SJSA1 (cell line): ENCODE results near the gene AQP3. TPM values are rescaled to one million over a fixed set of nuclear protein-coding genes. Genes with fewer than 3 reads are reported as not detected.
A peak's percentile ranks its signal among the peaks of the same experiment; 100 is the strongest.
"Not testable (repeated sequence)": the region's sequence is repeated elsewhere in the genome, so short reads cannot be mapped to it uniquely, and the experiment has no call there.

Experiments used
- DNase-seq, 2 experiments: peaks; one replicate each; pipeline ENCODE4 v3.0.0-alpha.2; 2015 to 2020; ENCODE audit warnings: low spot score in 2 of 2, low read depth in 1 of 2
- H3K27ac ChIP-seq: fragments of 250-450 bp; sonication (Bioruptor Pico); 2 replicates; pipeline ENCODE4 v1.5.1; 2020; ENCODE audit warnings: mild to moderate bottlenecking, moderate library complexity
- H3K27me3 ChIP-seq: fragments of 250-450 bp; sonication (Bioruptor Pico); replicated peaks from 2 replicates; pipeline ENCODE4 v1.5.1; 2020; ENCODE audit warnings: mild to moderate bottlenecking, moderate library complexity
- H3K36me3 ChIP-seq: fragments of 250-450 bp; sonication (Bioruptor Pico); 2 replicates; pipeline ENCODE4 v1.5.1; 2020; ENCODE audit warnings: mild to moderate bottlenecking
- H3K4me1 ChIP-seq: fragments of 250-450 bp; sonication (Bioruptor Pico); replicated peaks from 2 replicates; pipeline ENCODE4 v1.6.1; 2021; ENCODE audit warnings: mild to moderate bottlenecking
- H3K4me3 ChIP-seq: fragments of 250-450 bp; sonication (Bioruptor Pico); 2 replicates; pipeline ENCODE4 v1.5.1; 2020; ENCODE audit warnings: mild to moderate bottlenecking
- H3K9me3 ChIP-seq: fragments of 250-450 bp; sonication (Bioruptor Pico); replicated peaks from 2 replicates; pipeline ENCODE4 v1.5.1; 2020; ENCODE audit warnings: mild to moderate bottlenecking
- total RNA-seq: library from RNA; depleted of rRNA; stranded (reverse); fragments of >200 nt; shearing (Covaris generic); gene quantifications from 2 replicates; pipeline ENCODE4 v1.2.3, GENCODE V29; 2014

AQP3 gene
- total RNA-seq, 1 experiment from 2014 or later = not detected

DNA sequence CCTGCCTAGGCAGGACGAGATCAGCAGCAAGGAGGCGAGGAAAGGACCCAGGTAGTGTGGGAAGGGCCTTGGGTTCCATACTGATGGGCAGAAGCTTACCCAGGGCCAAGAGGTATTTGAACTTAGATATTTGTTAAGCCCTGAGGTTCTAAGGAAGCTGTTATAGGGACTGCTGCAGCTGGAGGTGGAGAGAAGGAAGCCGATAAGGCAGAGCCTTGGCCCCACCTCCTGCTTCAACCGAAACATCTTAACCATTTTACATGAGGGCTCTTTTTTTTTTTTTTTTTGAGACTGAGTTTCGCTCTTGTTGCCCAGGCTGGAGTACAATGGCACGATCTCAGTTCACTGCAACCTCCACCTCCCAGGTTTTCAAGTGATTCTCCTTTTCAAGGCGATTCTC is 8.6 kb upstream of the AQP3 start:
- Histone ChIP-seq H3K27ac (no peak overlapping the region), H3K36me3 (no peaks in the 10 kb centered on the region), H3K27me3 (no peaks in the 10 kb centered on the region), H3K9me3 (no peaks in the 10 kb centered on the region), H3K4me3 (no peak overlapping the region), H3K4me1 (peaks cover 7% of the 10 kb centered on the region; the same call in 1 of the 2 replicates)
- DNase-seq = no peak

DNA sequence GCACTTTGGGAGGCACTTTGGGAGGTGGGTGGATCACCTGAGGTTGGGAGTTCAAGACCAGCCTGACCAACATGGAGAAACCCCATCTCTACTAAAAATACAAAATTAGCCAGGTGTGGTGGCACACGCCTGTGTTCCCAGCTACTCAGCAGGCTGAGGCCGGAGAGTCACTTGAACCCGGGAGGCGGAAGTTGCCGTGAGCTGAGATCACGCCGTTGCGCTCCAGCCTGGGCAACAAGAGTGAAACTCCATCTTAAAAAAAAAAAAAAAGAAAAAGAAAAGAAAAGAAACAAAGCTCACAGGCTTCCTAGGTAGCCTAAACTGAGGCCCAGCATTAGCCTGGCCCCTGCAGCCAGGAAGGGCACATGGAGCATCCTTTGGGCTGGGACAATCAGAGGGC is 8.1 kb upstream of the AQP3 start:
- DNase-seq, H3K9me3 ChIP-seq, H3K4me1 ChIP-seq, H3K4me3 ChIP-seq, H3K27me3 ChIP-seq, H3K27ac ChIP-seq, H3K36me3 ChIP-seq: not testable (repeated sequence)

DNA sequence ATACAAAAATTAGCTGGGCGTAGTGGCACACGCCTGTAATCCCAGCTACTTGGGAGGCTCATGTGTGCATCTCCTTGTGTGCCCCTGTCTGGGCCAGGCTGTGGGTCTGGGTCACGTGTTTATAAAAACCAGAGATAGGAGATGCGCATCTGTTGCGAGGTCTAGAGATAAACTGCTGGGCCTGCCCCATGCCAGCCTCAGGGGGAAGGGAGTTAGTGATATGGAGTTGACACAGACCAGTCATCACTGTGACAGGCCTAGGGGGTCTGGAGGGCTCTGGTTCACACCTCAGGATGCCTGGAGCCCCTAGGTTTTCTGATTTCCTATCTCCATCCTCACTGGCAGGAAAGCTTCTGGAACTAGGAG is 7.3 kb upstream of the AQP3 start:
- not testable (repeated sequence) for H3K27ac ChIP-seq, H3K4me1 ChIP-seq, H3K9me3 ChIP-seq, H3K27me3 ChIP-seq, DNase-seq, H3K36me3 ChIP-seq, H3K4me3 ChIP-seq

DNA sequence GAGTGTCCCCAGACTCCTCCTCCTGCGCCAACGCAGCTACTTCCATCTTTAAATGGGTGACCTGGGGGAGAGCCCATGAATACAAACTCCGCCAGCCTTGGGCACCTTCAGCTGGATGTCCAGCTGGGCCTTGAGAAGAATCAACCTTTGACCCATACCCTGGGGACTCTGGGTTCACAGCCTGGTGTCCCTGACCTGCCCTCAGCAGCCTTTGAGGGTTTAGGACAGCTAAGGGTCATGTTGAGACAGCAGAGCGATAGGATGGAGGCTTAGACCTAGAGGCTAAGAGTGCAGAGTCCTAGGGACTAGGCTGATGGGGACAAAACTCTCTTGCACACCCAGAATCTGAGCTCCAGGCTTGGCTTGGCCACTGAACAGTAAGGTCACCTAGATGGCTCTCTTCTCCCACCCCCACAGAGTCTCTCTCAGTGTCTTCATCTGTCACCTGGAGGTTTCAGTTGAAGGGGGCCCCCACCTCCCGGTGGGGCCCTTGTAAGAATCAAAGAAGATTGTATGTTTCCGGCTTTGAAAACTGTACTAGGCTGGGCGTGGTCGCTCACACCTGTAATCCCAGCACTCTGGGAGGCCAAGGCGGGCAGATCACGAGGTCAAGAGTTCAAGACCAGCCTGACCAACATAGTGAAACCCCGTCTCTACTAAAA is 6.7 kb upstream of the AQP3 start:
- Histone ChIP-seq H3K36me3 (no peaks in the 10 kb centered on the region), H3K27ac (no peak overlapping the region), H3K27me3 (no peaks in the 10 kb centered on the region), H3K9me3 (no peaks in the 10 kb centered on the region), H3K4me3 (no peak overlapping the region), H3K4me1 (peaks cover 7% of the 10 kb centered on the region; the same call in 1 of the 2 replicates)
- DNase-seq = no peak

DNA sequence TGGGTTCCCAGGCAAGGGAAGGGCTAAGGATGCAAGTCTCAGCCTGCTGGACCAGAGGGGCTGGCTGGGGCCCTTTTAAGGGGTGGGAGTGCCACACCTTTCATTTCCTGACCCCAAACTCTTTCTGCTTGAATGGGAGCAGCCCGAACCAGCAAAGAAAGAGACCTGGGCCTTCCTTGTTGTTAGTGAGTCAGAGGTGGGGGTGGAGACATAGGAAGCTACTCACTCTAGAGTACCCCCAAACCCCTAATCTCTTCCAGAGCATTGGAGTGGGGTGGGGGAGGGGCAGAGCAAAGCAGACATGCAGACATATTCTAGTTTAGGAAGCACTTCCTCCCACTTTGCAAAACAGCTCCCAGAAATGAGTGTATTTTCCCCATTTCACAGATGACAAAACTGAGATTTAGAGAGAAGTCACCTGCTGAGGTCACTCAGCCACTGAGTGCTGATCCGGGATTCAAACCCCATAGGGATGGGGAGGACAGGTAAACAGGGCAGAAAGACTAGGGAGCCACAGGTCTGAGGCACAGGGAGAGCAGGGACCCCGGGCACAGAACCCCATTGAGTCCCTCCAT is 6.0 kb upstream of the AQP3 start:
- no peaks in the 10 kb centered on the region for H3K27me3 ChIP-seq
- no peaks in the 10 kb centered on the region for H3K9me3 ChIP-seq
- H3K4me1 ChIP-seq = peaks cover 7% of the 10 kb centered on the region; the same call in 1 of the 2 replicates
- H3K36me3 ChIP-seq = no peaks in the 10 kb centered on the region
- no peak overlapping the region for H3K4me3 ChIP-seq
- DNase-seq = no peak
- no peak overlapping the region for H3K27ac ChIP-seq

DNA sequence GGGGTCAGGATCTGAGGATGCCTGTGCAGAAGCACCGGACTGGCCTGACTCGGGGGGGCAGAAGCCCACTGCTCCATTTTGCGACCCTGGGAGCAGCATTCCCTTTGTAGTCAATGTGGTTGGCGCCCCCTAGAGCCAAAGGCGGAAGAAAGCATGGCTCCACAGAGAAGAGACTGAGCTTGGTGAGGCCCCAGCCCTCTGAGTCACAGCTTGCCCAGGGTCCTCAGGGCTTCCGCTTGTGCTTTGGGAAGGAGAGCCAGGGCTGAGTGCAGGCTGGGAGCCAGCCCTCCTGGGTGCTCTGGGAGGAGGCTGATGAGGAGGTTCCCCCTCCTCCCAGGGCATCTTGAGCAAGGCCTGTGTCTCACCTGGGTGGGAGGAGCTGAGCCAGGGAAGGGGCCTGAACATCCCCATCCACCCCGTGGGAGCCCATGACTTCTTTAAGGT is 5.5 kb upstream of the AQP3 start:
- Histone ChIP-seq H3K36me3 (no peaks in the 10 kb centered on the region), H3K27ac (no peak overlapping the region)
- peak; percentile 30 to 56 for DNase-seq

DNA sequence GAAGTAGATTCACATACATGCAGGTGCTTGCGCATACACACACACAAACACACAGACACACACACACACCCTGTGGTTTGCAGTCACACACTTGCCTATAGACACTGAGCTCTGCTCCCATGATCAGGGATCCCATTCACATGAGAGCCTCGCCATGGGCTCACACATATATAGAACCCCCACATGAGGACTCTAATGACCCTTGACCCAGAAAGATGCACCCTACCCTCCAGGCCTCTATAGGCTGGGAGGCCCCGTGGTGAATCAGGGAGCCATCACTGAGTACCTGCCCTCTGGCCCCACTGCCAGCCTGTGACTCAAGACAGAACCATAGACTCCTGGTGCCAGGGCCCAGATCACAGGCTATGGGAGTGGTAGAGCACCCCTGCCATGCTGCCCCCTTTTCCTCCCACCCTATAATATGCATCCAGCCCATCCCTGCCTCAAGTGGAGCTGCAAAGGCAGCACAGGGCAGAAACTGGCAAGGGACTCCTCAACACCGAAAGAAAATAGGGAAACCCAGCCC is 3.3 kb upstream of the AQP3 start:
- Histone ChIP-seq H3K9me3 (no peaks in the 10 kb centered on the region), H3K36me3 (no peaks in the 10 kb centered on the region), H3K4me3 (no peak overlapping the region), H3K27ac (no peak overlapping the region), H3K4me1 (peaks cover 16% of the 10 kb centered on the region), H3K27me3 (no peaks in the 10 kb centered on the region)
- no peak for DNase-seq

More for the DNA sequence above, 5.5 kb upstream of the AQP3 start:
- Histone ChIP-seq H3K4me1 (peaks cover 7% of the 10 kb centered on the region; the same call in 1 of the 2 replicates), H3K9me3 (no peaks in the 10 kb centered on the region), H3K27me3 (no peaks in the 10 kb centered on the region), H3K4me3 (no peak overlapping the region)

DNA sequence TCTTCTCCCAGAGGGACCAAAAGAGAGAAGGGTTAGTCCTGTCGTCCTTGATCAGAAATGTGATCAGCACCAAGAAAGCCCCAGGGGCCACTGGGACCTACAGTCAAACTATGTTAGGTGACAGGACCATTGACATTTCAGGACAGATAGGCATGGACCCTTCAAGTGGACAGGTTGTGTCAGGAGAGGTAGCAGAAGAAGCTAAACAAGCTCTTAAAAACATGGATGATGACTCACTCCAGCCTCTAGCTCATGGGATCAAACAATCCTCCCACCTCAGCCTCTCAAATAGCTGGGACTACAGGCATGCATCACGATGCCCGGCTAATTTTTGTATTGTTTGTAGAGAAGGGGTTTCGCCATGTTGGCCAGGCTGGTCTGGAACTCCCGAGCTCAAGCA is 2.3 kb upstream of the AQP3 start:
- H3K36me3 ChIP-seq = no peaks in the 10 kb centered on the region
- H3K27me3 ChIP-seq = no peaks in the 10 kb centered on the region
- no peaks in the 10 kb centered on the region for H3K9me3 ChIP-seq
- H3K4me3 ChIP-seq = no peak overlapping the region
- no peak for DNase-seq
- no peak overlapping the region for H3K27ac ChIP-seq
- H3K4me1 ChIP-seq = peaks cover 16% of the 10 kb centered on the region

DNA sequence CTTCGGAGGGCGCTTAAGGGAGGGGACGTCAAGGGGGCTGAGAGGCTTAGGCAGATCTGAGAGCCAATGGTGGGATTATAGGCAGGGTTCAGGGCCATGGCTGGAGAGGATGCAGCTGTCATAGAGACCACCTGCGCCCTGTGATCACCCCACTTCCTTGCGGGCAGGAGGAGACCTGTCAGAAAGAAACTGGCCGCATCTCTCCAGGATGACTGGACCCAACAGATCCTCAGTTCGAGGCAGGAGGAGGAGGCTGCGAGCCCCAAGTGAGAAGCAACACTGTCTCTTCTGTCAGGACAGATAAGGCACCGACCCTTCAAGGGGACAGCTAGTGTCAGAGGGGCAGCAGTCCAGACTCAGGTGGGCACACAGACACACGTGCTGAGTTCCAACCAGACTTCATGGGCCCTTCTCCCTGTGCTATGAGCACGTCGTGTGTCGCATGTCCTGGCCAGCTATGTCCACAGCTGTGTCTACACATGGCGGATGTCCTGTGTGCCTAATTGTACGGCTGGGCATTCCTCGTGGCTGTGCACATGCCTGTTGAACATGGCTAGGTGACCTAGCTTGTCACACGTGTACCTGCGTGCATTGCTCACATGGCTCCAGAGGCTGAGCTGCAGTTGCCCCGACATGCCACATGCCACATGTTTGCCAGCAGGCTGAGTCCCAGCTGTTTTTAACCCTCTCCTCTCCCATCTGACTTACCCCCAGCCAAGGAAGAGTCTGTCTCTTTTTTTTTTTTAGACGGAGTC is 583 bp upstream of the AQP3 start:
- Histone ChIP-seq H3K27me3 (no peaks in the 10 kb centered on the region), H3K36me3 (no peaks in the 10 kb centered on the region), H3K27ac (no peak overlapping the region), H3K9me3 (no peaks in the 10 kb centered on the region), H3K4me1 (peaks cover 14% of the 10 kb centered on the region), H3K4me3 (no peak overlapping the region)
- DNase-seq = no peak

DNA sequence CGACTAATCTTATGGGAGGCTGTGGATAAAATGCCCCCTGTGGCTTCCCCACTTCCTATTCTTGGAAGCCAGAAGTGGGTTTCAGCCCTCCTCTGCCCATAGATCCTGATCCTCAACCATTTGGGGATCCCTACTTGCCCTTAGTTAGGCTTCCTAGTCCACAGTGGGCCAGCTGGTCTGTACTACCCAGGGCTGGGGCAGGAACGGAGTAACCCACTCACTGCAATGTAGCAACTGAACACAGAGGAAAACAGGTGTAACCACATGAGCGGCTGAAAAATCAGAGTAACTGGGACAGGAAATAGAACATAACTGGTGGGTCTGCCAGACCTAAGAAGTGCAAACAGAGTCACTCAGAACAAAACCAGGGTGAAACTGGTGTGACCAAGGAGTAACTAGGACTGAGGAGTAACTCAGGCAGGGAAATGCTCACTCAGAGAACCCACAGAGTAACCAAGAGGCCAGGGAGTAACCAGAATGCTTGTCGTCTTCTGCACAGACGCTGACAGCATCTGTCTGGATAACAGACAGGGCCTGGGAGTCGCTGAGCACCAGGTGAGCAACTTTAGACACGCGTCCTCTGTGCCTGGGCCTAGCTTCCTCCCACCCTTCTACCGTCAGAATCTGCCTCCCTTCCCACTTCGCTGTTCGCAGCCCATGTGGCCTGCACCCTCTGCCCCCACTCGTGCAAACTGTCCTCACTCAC is 1.0 kb downstream of the AQP3 start:
- no peak for DNase-seq
- no peak overlapping the region for H3K27ac ChIP-seq
- no peaks in the 10 kb centered on the region for H3K36me3 ChIP-seq
- H3K9me3 ChIP-seq = no peaks in the 10 kb centered on the region
- no peak overlapping the region for H3K4me3 ChIP-seq
- H3K4me1 ChIP-seq = peaks cover 9% of the 10 kb centered on the region
- H3K27me3 ChIP-seq = no peaks in the 10 kb centered on the region

DNA sequence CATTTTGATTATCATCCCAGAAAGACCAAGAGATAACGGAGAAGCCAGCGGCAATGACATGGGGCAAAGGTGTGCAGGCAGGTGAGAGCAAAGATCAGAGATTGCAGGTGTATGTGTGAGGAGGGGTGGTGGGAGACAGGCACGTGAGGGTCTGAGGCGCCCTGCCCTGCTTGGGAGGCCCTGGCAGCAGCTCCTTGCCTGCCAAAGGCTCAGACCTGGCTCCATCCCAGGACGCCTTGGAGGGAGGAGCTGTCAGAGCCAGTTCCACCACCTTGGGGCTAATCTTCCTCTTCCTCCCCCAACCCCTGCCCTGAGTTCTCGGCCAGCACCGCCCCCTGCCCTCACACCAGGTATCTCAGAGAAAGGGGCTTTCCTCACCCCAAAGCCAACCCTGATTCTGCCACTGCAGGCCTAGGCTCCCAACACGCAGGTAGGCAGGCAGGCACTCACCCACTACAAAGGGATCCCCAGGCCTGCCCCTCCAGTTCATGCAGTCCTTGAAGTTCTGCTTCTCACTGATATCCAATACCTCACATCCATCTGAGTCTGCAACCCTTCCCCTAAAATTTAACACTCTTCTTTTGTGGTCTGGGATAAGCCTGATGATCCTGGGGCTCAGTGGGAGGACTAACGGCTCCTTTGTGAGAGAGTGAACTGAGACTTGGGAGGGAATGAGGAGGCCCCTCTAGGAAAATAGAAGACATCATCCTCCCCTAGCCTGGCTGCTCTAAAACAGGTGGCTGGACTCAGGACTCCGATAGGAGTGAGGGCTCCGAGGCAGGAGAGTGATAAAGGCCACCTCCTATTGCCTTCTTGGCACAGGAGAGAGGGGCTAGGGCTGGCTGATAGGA is 1.8 kb downstream of the AQP3 start:
- peaks cover 9% of the 10 kb centered on the region for H3K4me1 ChIP-seq
- no peak overlapping the region for H3K4me3 ChIP-seq
- H3K9me3 ChIP-seq = no peaks in the 10 kb centered on the region
- DNase-seq = no peak
- H3K27ac ChIP-seq = no peak overlapping the region
- no peaks in the 10 kb centered on the region for H3K27me3 ChIP-seq
- no peaks in the 10 kb centered on the region for H3K36me3 ChIP-seq

DNA sequence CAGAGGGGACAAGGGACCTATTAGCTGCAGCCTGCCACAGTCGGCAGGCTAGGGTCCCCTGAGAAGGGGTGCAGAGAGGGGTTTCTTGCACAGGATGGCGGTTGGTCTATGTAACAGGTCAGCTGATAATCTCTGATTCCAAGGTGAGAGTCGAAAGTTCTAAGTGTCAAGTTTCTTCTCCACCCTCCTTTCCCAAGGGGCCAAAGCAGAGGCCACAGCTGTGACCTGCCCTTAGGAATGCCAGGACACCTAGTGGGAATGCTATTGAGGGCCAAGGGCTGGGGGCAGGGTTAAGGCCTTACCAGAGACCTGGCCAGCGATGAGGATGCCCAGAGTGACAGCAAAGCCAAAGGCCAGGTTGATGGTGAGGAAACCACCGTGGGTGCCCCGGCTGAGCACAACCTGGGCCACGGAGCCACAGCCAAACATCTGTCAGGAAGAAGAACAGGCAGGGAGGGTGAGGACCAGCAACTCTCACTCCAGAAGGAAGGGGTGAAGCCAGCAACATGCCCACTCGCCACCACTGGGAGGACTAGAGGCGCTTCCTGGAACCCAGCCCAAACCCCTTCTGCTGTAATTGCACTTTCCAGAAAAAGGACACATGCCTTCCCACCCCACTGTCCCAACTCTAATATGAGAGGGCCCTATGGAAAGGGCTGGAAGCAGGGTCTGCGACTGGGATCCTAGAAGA is 3.8 kb downstream of the AQP3 start:
- H3K36me3 ChIP-seq = no peaks in the 10 kb centered on the region
- H3K9me3 ChIP-seq = no peaks in the 10 kb centered on the region
- H3K4me3 ChIP-seq = no peak overlapping the region
- DNase-seq = no peak
- no peaks in the 10 kb centered on the region for H3K27me3 ChIP-seq
- no peak overlapping the region for H3K27ac ChIP-seq
- H3K4me1 ChIP-seq = peaks cover 9% of the 10 kb centered on the region
